ENCODE measurements around the gene POLR2E. TPM values are rescaled to one million over a fixed set of nuclear protein-coding genes. Genes with fewer than 3 reads are reported as not detected.

The POLR2E gene
- total RNA-seq, 1 donor from 2014 or later = 173 TPM

DNA sequence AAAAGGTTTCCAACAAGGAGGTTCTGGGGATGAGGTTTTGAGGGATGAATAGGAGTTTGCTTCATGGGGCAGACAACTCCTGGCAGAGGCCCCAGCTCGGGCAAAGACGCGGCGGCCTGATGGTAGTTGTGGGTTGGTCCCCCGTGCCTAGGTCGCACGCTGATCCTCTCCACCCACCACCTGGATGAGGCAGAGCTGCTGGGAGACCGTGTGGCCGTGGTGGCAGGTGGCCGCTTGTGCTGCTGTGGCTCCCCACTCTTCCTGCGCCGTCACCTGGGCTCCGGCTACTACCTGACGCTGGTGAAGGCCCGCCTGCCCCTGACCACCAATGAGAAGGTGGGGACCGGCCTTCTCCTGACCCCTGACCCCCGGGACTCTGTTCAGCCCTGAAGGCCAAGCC lies 43.4 kb downstream of the POLR2E start:
- no peak overlapping the region for H3K4me3 Mint-ChIP-seq
- peaks cover 42% of the 10 kb centered on the region for H3K36me3 Mint-ChIP-seq (ENCODE audit: low read depth)
- ChIA-PET CTCF (no interaction called here), POLR2A (interaction anchor here (0.5 kb wide), 1 partner anchor 135 kb away, joined by 5 read pairs; no protein-coding TSS in a partner anchor)
- H3K27ac Mint-ChIP-seq = no peak overlapping the region
- intact Hi-C loops (cut with micrococcal nuclease) = no loop called here
- peaks cover 9% of the 10 kb centered on the region for H3K4me1 Mint-ChIP-seq
- ATAC-seq (ENCODE audit: low read depth) (no peak), DNase-seq (no peak)
- H3K27me3 Mint-ChIP-seq = no peaks in the 10 kb centered on the region
- peaks cover 5% of the 10 kb centered on the region for H3K9me3 Mint-ChIP-seq
- TF ChIP-seq, protein P1, sequence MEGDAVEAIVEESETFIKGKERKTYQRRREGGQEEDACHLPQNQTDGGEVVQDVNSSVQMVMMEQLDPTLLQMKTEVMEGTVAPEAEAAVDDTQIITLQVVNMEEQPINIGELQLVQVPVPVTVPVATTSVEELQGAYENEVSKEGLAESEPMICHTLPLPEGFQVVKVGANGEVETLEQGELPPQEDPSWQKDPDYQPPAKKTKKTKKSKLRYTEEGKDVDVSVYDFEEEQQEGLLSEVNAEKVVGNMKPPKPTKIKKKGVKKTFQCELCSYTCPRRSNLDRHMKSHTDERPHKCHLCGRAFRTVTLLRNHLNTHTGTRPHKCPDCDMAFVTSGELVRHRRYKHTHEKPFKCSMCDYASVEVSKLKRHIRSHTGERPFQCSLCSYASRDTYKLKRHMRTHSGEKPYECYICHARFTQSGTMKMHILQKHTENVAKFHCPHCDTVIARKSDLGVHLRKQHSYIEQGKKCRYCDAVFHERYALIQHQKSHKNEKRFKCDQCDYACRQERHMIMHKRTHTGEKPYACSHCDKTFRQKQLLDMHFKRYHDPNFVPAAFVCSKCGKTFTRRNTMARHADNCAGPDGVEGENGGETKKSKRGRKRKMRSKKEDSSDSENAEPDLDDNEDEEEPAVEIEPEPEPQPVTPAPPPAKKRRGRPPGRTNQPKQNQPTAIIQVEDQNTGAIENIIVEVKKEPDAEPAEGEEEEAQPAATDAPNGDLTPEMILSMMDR (IDR thresholded peaks at IDR 0.05) = no peak

DNA sequence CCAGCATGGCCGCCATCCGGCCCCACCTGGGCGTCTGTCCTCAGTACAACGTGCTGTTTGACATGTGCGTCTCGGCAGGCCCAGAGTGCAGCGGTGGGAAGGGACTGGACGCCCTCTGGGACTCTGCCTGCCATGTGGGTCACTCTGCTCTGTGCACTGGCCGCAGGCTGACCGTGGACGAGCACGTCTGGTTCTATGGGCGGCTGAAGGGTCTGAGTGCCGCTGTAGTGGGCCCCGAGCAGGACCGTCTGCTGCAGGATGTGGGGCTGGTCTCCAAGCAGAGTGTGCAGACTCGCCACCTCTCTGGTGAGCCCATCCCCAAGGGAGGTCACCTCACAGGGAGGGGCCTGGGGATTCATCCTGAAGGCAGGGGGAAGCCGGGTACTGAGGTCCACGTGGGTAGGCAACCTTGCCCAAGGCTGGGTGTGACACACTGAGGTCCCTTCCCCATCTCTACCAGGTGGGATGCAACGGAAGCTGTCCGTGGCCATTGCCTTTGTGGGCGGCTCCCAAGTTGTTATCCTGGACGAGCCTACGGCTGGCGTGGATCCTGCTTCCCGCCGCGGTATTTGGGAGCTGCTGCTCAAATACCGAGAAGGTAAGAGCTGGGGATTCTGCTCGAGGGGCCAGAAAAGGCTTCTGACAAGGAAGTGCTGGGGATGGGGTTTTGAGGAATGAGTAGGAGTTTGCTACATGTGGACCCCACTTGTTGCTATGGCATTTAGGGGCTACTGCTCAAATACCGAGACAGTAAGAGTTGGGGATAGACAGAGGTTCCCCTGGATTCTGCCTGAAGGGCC lies 44.0 kb downstream of the POLR2E start:
- Mint-ChIP-seq H3K27ac (no peak overlapping the region), H3K9me3 (no peaks in the 10 kb centered on the region), H3K4me1 (peaks cover 6% of the 10 kb centered on the region), H3K4me3 (no peak overlapping the region), H3K36me3 (ENCODE audit: low read depth) (peaks cover 36% of the 10 kb centered on the region), H3K27me3 (no peaks in the 10 kb centered on the region)
- TF ChIP-seq, protein P1 (IDR thresholded peaks at IDR 0.05) = no peak
- DNase-seq (no peak), ATAC-seq (ENCODE audit: low read depth) (no peak)
- intact Hi-C loops (cut with micrococcal nuclease) = no loop called here
- ChIA-PET CTCF (no interaction called here), POLR2A (interaction anchor here (0.5 to 1.6 kb wide), 2 partner anchors 10 to 136 kb away, joined by 4 to 5 read pairs; no protein-coding TSS in a partner anchor)

DNA sequence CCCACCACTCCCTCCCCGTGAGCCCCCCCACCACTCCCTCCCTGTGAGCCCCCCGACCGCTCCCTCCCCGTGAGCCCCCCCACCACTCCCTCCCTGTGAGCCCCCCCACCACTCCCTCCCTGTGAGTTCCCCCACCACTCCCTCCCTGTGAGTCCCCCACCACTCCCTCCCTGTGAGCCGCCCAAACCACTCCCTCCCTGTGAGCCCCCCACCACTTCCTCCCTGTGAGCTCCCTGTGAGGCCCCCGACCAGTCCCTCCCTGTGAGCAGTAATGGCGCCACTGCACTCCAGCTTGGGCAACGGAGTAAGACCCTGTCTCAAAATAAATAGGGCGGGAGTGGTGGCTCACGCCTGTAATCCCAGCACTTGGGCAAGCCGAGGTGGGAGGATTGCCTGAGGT lies 45.4 kb downstream of the POLR2E start:
- Mint-ChIP-seq H3K27me3 (no peaks in the 10 kb centered on the region), H3K4me1 (peaks cover 9% of the 10 kb centered on the region), H3K27ac (no peak overlapping the region), H3K4me3 (no peak overlapping the region), H3K9me3 (no peaks in the 10 kb centered on the region), H3K36me3 (ENCODE audit: low read depth) (peaks cover 39% of the 10 kb centered on the region)
- ATAC-seq (ENCODE audit: low read depth) = no peak
- ChIA-PET CTCF (no interaction called here), POLR2A (interaction anchor here (1.1 to 2.4 kb wide), 4 partner anchors 9 to 219 kb away, joined by 4 to 11 read pairs (median 8); partner anchors contain the start of genes ABCA7 and CIRBP)
- TF ChIP-seq, protein P1 (IDR thresholded peaks at IDR 0.05) = no peak
- DNase-seq = no peak
- intact Hi-C loops (cut with micrococcal nuclease) = no loop called here

DNA sequence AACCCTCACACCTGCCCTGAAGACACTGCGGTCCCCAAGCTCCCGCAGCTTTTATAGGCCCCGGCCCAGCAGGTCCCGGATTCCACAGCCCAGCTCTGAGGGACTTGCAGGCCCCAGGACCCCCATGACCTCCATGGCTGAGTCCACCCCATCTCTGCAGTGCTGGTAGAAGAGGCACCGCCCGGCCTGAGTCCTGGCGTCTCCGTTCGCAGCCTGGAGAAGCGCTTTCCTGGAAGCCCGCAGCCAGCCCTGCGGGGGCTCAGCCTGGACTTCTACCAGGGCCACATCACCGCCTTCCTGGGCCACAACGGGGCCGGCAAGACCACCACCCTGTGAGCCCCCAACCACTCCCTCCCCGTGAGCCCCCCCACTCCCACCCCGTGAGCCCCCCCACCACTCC lies 46.1 kb downstream of the POLR2E start:
- Mint-ChIP-seq H3K4me3 (no peak overlapping the region), H3K4me1 (peaks cover 10% of the 10 kb centered on the region), H3K36me3 (ENCODE audit: low read depth) (peaks cover 41% of the 10 kb centered on the region), H3K27me3 (no peaks in the 10 kb centered on the region), H3K27ac (no peak overlapping the region), H3K9me3 (no peaks in the 10 kb centered on the region)
- intact Hi-C loops (cut with micrococcal nuclease) = no loop called here
- POLR2A ChIA-PET = interaction anchor here (1.1 to 2.4 kb wide), 5 partner anchors 10 to 28 kb away, joined by 4 to 11 read pairs (median 5); partner anchors contain the start of genes ABCA7, ARHGAP45 and RNU6-2
- CTCF ChIA-PET = interaction anchor here (1.2 kb wide), 1 partner anchor 9 kb away, joined by 3 read pairs; no protein-coding TSS in a partner anchor
- ATAC-seq (ENCODE audit: low read depth) (no peak), DNase-seq (no peak)
- TF ChIP-seq, protein P1 (IDR thresholded peaks at IDR 0.05) = no peak

DNA sequence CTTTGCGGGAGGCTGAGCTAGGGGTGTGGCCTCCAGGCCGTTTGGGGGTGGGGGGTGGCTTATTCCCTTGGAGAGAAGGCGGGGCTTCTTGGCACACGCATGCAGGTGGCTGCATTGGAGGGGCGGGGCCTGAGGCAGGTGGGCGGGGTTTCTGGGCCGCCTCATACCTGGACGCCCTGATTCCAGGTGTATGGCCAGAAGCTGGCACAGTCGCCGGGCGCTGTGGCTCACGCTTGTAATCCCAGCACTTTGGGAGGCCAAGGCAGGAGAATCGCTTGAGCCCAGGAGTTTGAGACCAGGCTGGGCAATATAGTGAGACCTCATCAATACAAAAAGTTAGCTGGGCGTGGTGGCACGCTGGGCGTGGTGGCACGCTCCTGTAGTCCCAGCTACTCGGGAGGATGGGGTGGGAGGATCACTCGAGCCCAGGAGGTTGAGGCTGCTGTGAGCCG lies 47.5 kb downstream of the POLR2E start:
- Mint-ChIP-seq H3K4me3 (no peak overlapping the region), H3K27ac (no peak overlapping the region), H3K4me1 (peaks cover 10% of the 10 kb centered on the region), H3K27me3 (no peaks in the 10 kb centered on the region), H3K9me3 (no peaks in the 10 kb centered on the region), H3K36me3 (ENCODE audit: low read depth) (peaks cover 36% of the 10 kb centered on the region)
- ChIA-PET CTCF (interaction anchor here (1.3 to 1.5 kb wide), 2 partner anchors 10 to 19 kb away, joined by 3 to 4 read pairs; partner anchors contain the start of gene ARHGAP45), POLR2A (interaction anchor here (0.6 to 2.4 kb wide), 8 partner anchors 8 to 141 kb away, joined by 3 to 11 read pairs (median 4); partner anchors contain the start of genes ABCA7 and RNU6-2)
- DNase-seq (no peak), ATAC-seq (ENCODE audit: low read depth) (no peak)
- TF ChIP-seq, protein P1 (IDR thresholded peaks at IDR 0.05) = no peak
- intact Hi-C loops (cut with micrococcal nuclease) = no loop called here
